H1 (cell line): ENCODE results near the gene DPRX. TPM values are rescaled to one million over a fixed set of nuclear protein-coding genes. Genes with fewer than 3 reads are reported as not detected.

Experiments used
- CTCF ChIA-PET: fragments of 300-600 bp; sonication (Branson Sonifier 250); formaldehyde crosslinking; loops from one replicate; lab custom pipeline; 2021; ENCODE audit not compliant: partially characterized antibody; lab: Charles Lee
- POLR2A ChIA-PET: fragments of 300-600 bp; sonication (Branson Sonifier 250); formaldehyde crosslinking; loops from one replicate; lab custom pipeline; 2021; ENCODE audit warnings: inconsistent platforms; ENCODE audit not compliant: partially characterized antibody; lab: Charles Lee
- DNase-seq, 2 experiments: peaks; one replicate each; pipeline versions ENCODE4 v3.0.0 to v3.0.0-alpha.2; 2010 to 2022; ENCODE audit warnings: low spot score in 2 of 2, low read depth in 1 of 2, mixed read lengths in 1 of 2
- FAIRE-seq: peaks from 2 replicates; lab custom pipeline; 2011; peaks lifted over from hg19 to GRCh38; lab: Jason Lieb, UNC
- H2AFZ ChIP-seq: 2 replicates; pipeline ENCODE4 v1.8.1; 2012; ENCODE audit warnings: low read length, inconsistent platforms
- H2AK5ac ChIP-seq: 2 replicates; pipeline ENCODE4 v1.6.1; 2013; ENCODE audit warnings: low read depth, low read length
- H2BK120ac ChIP-seq: replicated peaks from 2 replicates; pipeline ENCODE3; 2013; ENCODE audit warnings: low read depth, low read length, inconsistent platforms
- H2BK12ac ChIP-seq: 2 replicates; pipeline ENCODE4 v1.6.1; 2013; ENCODE audit warnings: low read depth, low read length
- H2BK15ac ChIP-seq: 2 replicates; pipeline ENCODE4 v1.6.1; 2013; ENCODE audit warnings: low read length
- H2BK20ac ChIP-seq: 2 replicates; pipeline ENCODE4 v1.6.1; 2013; ENCODE audit warnings: low read length
- H2BK5ac ChIP-seq: 2 replicates; pipeline ENCODE4 v1.6.1; 2013; ENCODE audit warnings: low read depth, low read length
- H3K14ac ChIP-seq: 2 replicates; pipeline ENCODE4 v1.6.1; 2013; ENCODE audit warnings: inconsistent platforms; ENCODE audit not compliant: insufficient read length
- H3K18ac ChIP-seq: 2 replicates; pipeline ENCODE4 v1.6.1; 2013; ENCODE audit warnings: low read length; ENCODE audit errors: extremely low read depth
- H3K23ac ChIP-seq: 2 replicates; pipeline ENCODE4 v1.6.1; 2013; ENCODE audit warnings: inconsistent platforms; ENCODE audit not compliant: insufficient read length
- H3K23me2 ChIP-seq: 2 replicates; pipeline ENCODE4 v1.6.1; 2013; ENCODE audit warnings: low read depth, low read length
- H3K27ac ChIP-seq: 2 replicates; pipeline ENCODE4 v1.6.1; 2011; ENCODE audit warnings: low read depth, low read length, inconsistent platforms
- H3K27me3 ChIP-seq, 4 experiments: replicated peaks in 1 of 4; 1 replicate in 1 of 4; 2 replicates in 3 of 4; pipeline versions ENCODE4 v1.6.1 to v1.8.1; 2011 to 2013; ENCODE audit warnings: low read length in 3 of 4, mild to moderate bottlenecking in 3 of 4, inconsistent platforms in 2 of 4, mixed read lengths in 2 of 4, moderate library complexity in 1 of 4; ENCODE audit not compliant: control insufficient read depth in 3 of 4, insufficient read depth in 3 of 4; ENCODE audit errors: extremely low read depth in 1 of 4
- H3K36me3 ChIP-seq, 4 experiments: 2 replicates each; pipeline versions ENCODE4 v1.6.1 to v1.8.1; 2011 to 2013; ENCODE audit warnings: mild to moderate bottlenecking in 4 of 4, low read length in 3 of 4, moderate library complexity in 2 of 4, control low read depth in 1 of 4, inconsistent platforms in 1 of 4; ENCODE audit not compliant: insufficient read depth in 4 of 4, control insufficient read depth in 2 of 4
- H3K4ac ChIP-seq: replicated peaks from 2 replicates; pipeline ENCODE3; 2013; ENCODE audit warnings: low read length, low read depth, mixed read lengths, inconsistent platforms; ENCODE audit not compliant: insufficient read length
- H3K4me1 ChIP-seq, 4 experiments: replicated peaks in 1 of 4; 1 replicate in 1 of 4; 2 replicates in 3 of 4; pipeline versions ENCODE4 v1.6.1 to v1.8.1; 2011 to 2013; ENCODE audit warnings: low read length in 3 of 4, inconsistent platforms in 2 of 4, mixed read lengths in 1 of 4; ENCODE audit not compliant: insufficient read depth in 4 of 4, control insufficient read depth in 3 of 4
- H3K4me2 ChIP-seq, 2 experiments: 2 replicates each; pipeline versions ENCODE4 v1.6.1 to v1.8.1; 2011 to 2013; ENCODE audit warnings: low read depth in 2 of 2, low read length in 2 of 2, control low read depth in 1 of 2, inconsistent platforms in 1 of 2, mild to moderate bottlenecking in 1 of 2; ENCODE audit not compliant: insufficient read depth in 1 of 2
- H3K4me3 ChIP-seq, 4 experiments: fragments of 200-600, 300-600 bp in 1 of 4; sonication (generic), shearing (Covaris generic), sonication (Bioruptor Twin) in 1 of 4; 2 replicates each; pipeline versions ENCODE4 v1.5.1 to v1.8.1; 2011 to 2016; ENCODE audit warnings: low read length in 4 of 4, low read depth in 3 of 4, control low read depth in 2 of 4, inconsistent platforms in 2 of 4, mild to moderate bottlenecking in 2 of 4, mixed read lengths in 1 of 4, moderate library complexity in 1 of 4; ENCODE audit not compliant: insufficient read depth in 2 of 4; ENCODE audit errors: extremely low read depth in 1 of 4
- H3K56ac ChIP-seq: replicated peaks from 2 replicates; pipeline ENCODE3; 2013; ENCODE audit warnings: low read depth, mild to moderate bottlenecking, mixed read lengths, low read length, inconsistent platforms; ENCODE audit not compliant: insufficient read length
- H3K79me1 ChIP-seq: 2 replicates; pipeline ENCODE4 v1.6.1; 2013; ENCODE audit warnings: low read depth, low read length, control low read depth
- H3K79me2 ChIP-seq, 2 experiments: 2 replicates each; pipeline versions ENCODE4 v1.6.1 to v1.8.1; 2012 to 2013; ENCODE audit warnings: low read length in 2 of 2, mild to moderate bottlenecking in 2 of 2, inconsistent platforms in 1 of 2; ENCODE audit not compliant: insufficient read depth in 2 of 2, control insufficient read depth in 1 of 2
- H3K9ac ChIP-seq, 4 experiments: replicated peaks in 1 of 4; 1 replicate in 1 of 4; 2 replicates in 3 of 4; pipeline versions ENCODE4 v1.6.1 to v1.8.1; 2011 to 2013; ENCODE audit warnings: low read depth in 3 of 4, low read length in 3 of 4, control low read depth in 2 of 4, mild to moderate bottlenecking in 2 of 4, moderate library complexity in 2 of 4, inconsistent platforms in 1 of 4; ENCODE audit errors: extremely low read depth in 1 of 4
- H3K9me3 ChIP-seq, 2 experiments: 2 replicates each; pipeline versions ENCODE4 v1.6.1 to v1.8.1; 2012 to 2013; ENCODE audit warnings: mild to moderate bottlenecking in 2 of 2, moderate library complexity in 2 of 2, control low read depth in 1 of 2, inconsistent platforms in 1 of 2, low read depth in 1 of 2, low read length in 1 of 2, mixed read lengths in 1 of 2; ENCODE audit not compliant: insufficient read depth in 2 of 2
- H4K20me1 ChIP-seq, 2 experiments: replicated peaks in 1 of 2; 2 replicates each; pipeline versions ENCODE3 to v1.8.1; 2011 to 2013; ENCODE audit warnings: inconsistent platforms in 2 of 2, low read length in 2 of 2, mild to moderate bottlenecking in 1 of 2; ENCODE audit not compliant: insufficient read depth in 2 of 2, control insufficient read depth in 1 of 2
- H4K5ac ChIP-seq: 2 replicates; pipeline ENCODE4 v1.6.1; 2013; ENCODE audit warnings: low read length, low read depth, mixed read lengths, inconsistent platforms; ENCODE audit not compliant: insufficient read length
- H4K8ac ChIP-seq: 2 replicates; pipeline ENCODE4 v1.8.0; 2013; ENCODE audit warnings: mild to moderate bottlenecking, moderate library complexity, low read length, inconsistent platforms; ENCODE audit not compliant: insufficient read depth; ENCODE audit errors: extremely low read depth
- H4K91ac ChIP-seq: replicated peaks from 2 replicates; pipeline ENCODE3; 2013; ENCODE audit warnings: low read length, mixed read lengths, inconsistent platforms; ENCODE audit not compliant: insufficient read length
- BCL11A ChIP-seq, 2 experiments: IDR thresholded peaks; one replicate each; pipeline ENCODE4 v1.6.1; 2011; ENCODE audit warnings: low read depth in 2 of 2, low read length in 2 of 2, mild to moderate bottlenecking in 2 of 2
- CTCF ChIP-seq, 3 experiments: IDR thresholded peaks; 1 replicate in 2 of 3; 2 replicates in 1 of 3; pipeline versions ENCODE4 v1.5.1 to v1.6.1; 2011; ENCODE audit warnings: low read length in 3 of 3, mild to moderate bottlenecking in 3 of 3, inconsistent platforms in 2 of 3, low read depth in 1 of 3, moderate library complexity in 1 of 3; ENCODE audit not compliant: insufficient read depth in 1 of 3; ENCODE audit errors: control extremely low read depth in 1 of 3
- HDAC2 ChIP-seq, 2 experiments: fragments of 300-600 bp in 1 of 2; sonication (generic) in 1 of 2; IDR thresholded peaks; 2 replicates each; pipeline ENCODE4 v1.6.1; 2011 to 2012; ENCODE audit warnings: low read depth in 2 of 2, low read length in 2 of 2, mild to moderate bottlenecking in 2 of 2, moderate library complexity in 2 of 2, borderline replicate concordance in 1 of 2, inconsistent platforms in 1 of 2
- HDAC6 ChIP-seq: IDR thresholded peaks from one replicate; pipeline ENCODE4 v1.7.1; 2012; ENCODE audit warnings: low read depth, mild to moderate bottlenecking, inconsistent platforms, low read length, moderate library complexity
- RFX5 ChIP-seq: IDR thresholded peaks from 2 replicates; pipeline ENCODE4 v1.6.1; 2011; ENCODE audit warnings: low read depth, low read length, improper control_type of control experiment, borderline replicate concordance
- SP1 ChIP-seq: IDR thresholded peaks from 2 replicates; pipeline ENCODE4 v1.6.1; 2011; ENCODE audit warnings: low read depth, low read length
- WGBS, 2 experiments: shearing (Covaris generic) in 1 of 2; methylation state at CpG; one replicate each; pipeline versions ENCODE4 v1.1.6 to v1.1.7; 2013 to 2015; ENCODE audit warnings: low lambda C conversion rate in 2 of 2, mixed read lengths in 2 of 2, inconsistent platforms in 1 of 2, low coverage in 1 of 2, missing lambda C conversion rate in 1 of 2; ENCODE audit not compliant: insufficient replicate concordance in 2 of 2, insufficient coverage in 1 of 2, insufficient read length in 1 of 2; ENCODE audit errors: extremely low coverage in 1 of 2, missing lambda C conversion rate in 1 of 2; 5-methylcytosine and 5-hydroxymethylcytosine counted together
- polyA plus RNA-seq, 7 experiments: library from polyadenylated mRNA; depleted of rRNA in 3 of 7; stranded (reverse) in 5 of 7; unstranded in 2 of 7; fragments of >200 nt in 5 of 7; fragments of 200-250 nt in 2 of 7; gene quantifications; 1 replicate in 5 of 7; 2 replicates in 1 of 7; 4 replicates in 1 of 7; pipeline versions ENCODE4 v1.2.1 to v1.2.3, GENCODE V29; 2011 to 2013; ENCODE audit warnings: missing spikeins in 2 of 7, mixed read lengths in 2 of 7
- total RNA-seq: library from RNA; stranded (reverse); fragmentation: NEBNext Ultra II Directional; extraction: Animal tissue kit (Norgen Biotek cat#: 25700); gene quantifications from 2 replicates; pipeline ENCODE4 v1.2.1, GENCODE V29; 2021

Gene DPRX
- total and polyA plus RNA-seq, 2 of the 8 experiments (the other 6 are each of a cell fraction or from before 2014, with no cell fraction given): not detected

GRCh38 chr19:53624771-53625545 is 6.8 kb upstream of the DPRX start:
- H3K14ac ChIP-seq: no peak overlapping the region
- no peak overlapping the region; the same call in 1 of the 2 replicates for H4K8ac ChIP-seq
- no peak overlapping the region for H4K91ac ChIP-seq
- no peaks in the 10 kb centered on the region; a peak in 1 of 7 replicates for H3K4me1 ChIP-seq
- H3K9ac ChIP-seq: no peak overlapping the region
- H2AK5ac ChIP-seq: no peak overlapping the region
- H3K79me1 ChIP-seq: no peaks in the 10 kb centered on the region
- H3K23ac ChIP-seq: no peak overlapping the region
- no peak overlapping the region for H3K56ac ChIP-seq
- no peak overlapping the region for H4K5ac ChIP-seq
- no peaks in the 10 kb centered on the region for H4K20me1 ChIP-seq
- CTCF ChIA-PET: interaction anchor here (1.0 to 1.2 kb wide), 2 partner anchors 18 to 37 kb away, joined by 3 read pairs; no protein-coding TSS in a partner anchor
- no peak for FAIRE-seq
- POLR2A ChIA-PET: no interaction called here
- H3K23me2 ChIP-seq: no peaks in the 10 kb centered on the region
- no peaks in the 10 kb centered on the region for H3K79me2 ChIP-seq
- H3K18ac ChIP-seq: no peak overlapping the region
- no peaks in the 10 kb centered on the region for H3K27me3 ChIP-seq
- no peak overlapping the region for H2AFZ ChIP-seq
- no peak overlapping the region for H2BK120ac ChIP-seq
- H3K4ac ChIP-seq: no peak overlapping the region
- no peak overlapping the region for H3K4me3 ChIP-seq
- WGBS, 2 experiments: 93% methylated on average over 13 of the region's 16 CpGs; no CpG with 5 or more reads in 1 of the 2 experiments
- H3K36me3 ChIP-seq: no peaks in the 10 kb centered on the region
- no peak for DNase-seq
- H2BK12ac ChIP-seq: peak overlapping the region; percentile 4; the same call in 1 of the 2 replicates
- TF ChIP-seq SP1 (no peak), BCL11A (IDR thresholded peaks at IDR 0.05; ENCODE audit: low read depth in 2 of 2, low read length in 2 of 2) (no peak), HDAC6 (no peak), HDAC2 (IDR thresholded peaks at IDR 0.05; ENCODE audit: borderline replicate concordance in 1 of 2, low read depth in 2 of 2, low read length in 2 of 2) (no peak), RFX5 (no peak), CTCF (IDR thresholded peaks at IDR 0.05; ENCODE audit: control extremely low read depth in 1 of 3, insufficient read depth in 1 of 3, low read depth in 1 of 3, low read length in 3 of 3) (no peak)
- 0 out of 2 replicates have a peak overlapping the region, but pooled peaks have one; percentile 72 for H2BK15ac ChIP-seq
- no peak overlapping the region for H3K27ac ChIP-seq
- H3K9me3 ChIP-seq: no peaks in the 10 kb centered on the region
- H2BK5ac ChIP-seq: no peak overlapping the region
- peak overlapping the region; percentile 82; the same call in 1 of the 2 replicates for H2BK20ac ChIP-seq
- no peak overlapping the region for H3K4me2 ChIP-seq
